ENCODE measurements around the gene ZNF175.

ZNF175 gene

DNA sequence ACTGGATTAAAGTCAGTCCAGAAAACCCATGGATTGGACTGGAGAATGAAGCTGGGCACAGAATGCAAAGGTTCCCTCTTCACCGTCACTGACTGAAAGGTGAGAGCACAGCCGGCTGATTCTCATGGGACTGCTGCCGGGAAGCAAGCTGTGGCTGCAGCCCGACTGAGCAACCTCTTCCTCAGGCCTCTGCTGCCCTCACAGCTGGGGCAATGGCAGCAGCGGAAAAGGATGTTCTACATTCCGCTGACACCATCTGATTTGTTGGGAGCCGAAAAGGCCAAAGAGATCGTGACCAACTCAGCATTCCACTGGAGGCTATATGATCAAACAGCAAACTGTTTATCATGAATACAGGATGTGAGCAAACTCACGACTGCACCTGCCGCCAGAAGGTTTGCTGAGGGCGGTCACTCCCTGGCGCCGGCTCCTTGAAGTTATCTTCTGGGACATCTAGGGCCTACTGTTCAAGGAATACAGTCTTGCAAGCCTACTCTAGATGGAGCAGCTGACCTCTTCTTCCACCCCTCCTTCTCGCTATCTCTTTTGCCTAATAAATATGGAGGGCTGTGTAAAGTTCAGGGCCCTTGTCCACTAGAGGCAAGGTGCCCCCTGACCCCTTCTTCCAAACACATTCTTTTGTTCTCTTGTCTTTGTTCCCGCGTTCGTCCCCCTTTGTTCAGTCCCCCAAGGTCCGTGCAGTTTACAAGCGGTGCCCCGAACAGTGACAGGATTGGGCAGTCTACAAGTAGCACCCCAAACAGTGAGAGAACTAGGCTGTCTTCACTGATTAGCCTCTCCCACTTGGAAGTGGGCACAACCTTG, 20.0 kb upstream of the ZNF175 start:
- DNase-seq = no peak

DNA sequence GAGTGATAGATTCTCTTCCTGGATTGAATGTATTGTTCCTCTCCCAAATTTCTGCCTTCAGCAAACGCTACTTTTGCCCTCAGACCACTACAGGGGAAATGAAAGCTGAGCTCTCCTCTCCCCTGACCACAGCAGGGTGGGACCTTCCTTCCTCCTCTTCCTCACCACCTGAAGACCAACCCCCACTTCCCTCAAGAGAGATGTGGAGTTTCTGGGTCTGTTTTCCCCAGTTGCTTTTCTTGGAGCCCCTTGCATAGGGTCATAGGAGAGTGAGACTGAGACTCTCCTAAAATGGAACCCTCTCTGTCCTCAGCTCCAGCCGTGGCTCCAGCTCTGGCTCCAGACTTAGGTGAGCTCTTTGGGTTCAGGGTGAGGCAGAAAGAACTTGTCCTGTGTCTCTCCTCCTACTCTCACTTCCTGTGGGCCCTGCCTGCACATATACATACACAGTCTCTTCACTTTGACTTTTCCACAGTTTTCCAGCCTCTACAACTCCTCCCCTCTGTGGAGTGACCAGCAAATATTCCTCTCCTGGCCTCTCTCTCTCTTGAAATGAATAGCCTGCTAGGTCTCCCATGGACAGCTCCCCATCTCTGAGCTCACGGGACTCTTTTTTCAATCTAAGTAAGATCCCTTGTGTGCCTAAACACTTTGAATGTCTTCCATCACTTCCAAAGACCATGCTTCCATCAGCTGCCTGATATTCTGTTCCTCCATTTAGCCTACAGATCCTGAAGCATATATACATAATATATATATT, 19.2 kb upstream of the ZNF175 start:
- no peak for DNase-seq

DNA sequence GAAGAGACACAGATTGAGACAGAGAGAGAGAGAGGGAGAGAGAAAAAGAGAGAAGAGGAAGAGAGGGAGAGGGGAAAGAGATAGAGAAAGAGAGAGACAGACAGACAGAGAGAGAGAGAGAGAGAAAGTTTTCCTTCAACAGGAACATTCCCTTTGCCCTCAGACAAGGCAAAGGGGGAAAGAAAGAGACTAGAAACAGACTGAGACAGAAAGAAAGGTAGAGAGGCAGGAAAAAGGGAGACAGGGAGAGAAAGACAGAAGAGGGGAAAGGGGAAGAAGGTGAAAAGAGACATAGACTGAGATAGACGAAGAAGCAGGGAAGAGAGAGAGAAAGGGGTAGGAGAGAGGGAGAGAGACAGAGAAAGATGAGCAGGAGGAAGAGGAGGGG, 18.5 kb upstream of the ZNF175 start:
- no peak for DNase-seq

DNA sequence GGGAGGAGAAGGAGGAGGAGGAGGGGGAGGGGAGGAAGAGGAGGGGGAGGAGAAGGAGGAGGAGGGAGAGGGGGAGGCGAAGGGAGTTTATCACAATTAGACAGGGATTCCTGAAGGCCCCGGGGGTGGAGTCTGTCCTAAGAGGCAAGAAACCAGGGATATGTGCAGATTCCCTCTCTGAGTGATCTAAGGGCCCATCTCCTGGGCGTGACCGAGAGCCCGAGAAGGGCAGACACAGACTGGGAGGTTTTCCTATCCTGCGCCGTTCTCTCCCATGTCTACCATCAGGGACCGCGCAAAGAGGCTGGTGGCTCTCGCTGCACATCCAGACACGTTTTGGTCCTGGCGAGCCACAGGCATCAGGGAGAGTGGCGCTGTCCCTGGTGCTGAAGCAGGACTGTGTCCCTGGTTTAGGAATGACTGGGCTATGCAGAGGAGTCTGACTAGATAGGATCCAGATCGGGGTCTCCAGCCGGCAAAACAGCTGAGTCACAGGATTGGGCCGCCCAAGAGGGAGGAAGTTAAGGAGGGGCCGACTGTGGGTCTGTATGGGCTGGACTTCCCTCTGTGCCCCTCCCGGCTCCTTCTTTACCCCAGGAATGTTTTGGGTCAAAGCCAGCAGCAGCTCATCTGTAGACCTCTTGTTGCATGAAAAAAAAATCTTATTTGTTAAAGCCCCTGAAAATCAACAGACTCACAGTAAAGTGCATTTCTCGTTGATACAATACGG, 17.9 kb upstream of the ZNF175 start:
- DNase-seq = no peak

DNA sequence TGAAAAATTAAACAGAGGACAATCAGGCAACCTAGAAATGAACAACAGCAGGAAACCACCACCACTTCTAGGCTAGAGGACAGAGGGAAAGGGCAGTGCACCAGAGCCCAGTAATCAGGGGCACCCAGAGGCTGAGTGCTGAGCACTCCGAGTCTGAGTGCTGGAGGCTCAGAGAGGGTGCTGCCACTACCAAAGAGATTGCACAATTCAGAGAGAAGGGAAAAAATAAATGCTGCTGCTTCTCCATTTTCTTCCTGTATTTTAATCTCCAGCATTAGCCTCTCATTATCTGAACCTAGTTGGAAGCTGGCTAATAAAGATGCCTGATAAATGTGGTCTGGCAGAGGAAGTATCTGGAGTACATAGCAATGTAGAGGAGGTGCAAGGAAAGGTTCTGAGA, 11.8 kb upstream of the ZNF175 start:
- DNase-seq = no peak

DNA sequence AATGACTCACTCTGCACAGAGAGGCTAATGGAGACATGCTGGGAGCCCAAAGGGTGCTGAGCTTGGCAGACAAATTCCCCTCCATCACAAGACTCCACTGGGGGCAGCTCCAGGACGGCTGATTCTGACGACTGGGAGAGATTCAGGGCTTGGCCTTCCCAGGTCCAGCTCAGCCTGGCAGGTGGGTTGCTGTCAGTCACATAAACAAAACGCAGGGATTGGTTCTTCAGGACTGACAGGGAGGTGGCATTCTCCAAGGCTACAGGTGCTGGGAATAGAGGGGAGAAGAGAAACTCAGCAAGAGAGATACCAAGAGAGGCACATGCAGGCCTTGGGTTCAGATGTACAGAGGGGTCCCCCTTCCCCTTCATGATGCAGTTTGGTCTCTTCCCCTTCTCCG, 10.7 kb upstream of the ZNF175 start:
- no peak for DNase-seq

DNA sequence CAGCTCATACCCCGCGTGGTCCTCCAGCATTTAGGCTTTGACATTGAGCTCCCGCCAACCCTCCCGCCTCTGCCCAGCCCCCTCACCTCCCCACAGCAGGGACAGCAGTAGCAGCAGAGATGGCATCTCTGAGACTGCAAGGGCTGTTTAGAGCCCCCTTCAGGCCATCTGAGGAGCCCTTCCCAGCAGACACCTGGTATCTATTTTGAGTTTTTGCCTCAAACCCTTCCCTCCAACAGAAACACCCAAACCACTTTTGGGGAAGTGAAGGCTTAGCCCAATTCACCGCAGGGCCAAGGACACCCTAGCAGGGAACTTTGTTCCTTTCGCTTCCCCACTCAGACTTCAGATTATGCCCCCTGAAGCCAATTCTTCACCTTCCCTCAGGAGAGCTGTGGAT, 6.3 kb upstream of the ZNF175 start:
- no peak for DNase-seq

DNA sequence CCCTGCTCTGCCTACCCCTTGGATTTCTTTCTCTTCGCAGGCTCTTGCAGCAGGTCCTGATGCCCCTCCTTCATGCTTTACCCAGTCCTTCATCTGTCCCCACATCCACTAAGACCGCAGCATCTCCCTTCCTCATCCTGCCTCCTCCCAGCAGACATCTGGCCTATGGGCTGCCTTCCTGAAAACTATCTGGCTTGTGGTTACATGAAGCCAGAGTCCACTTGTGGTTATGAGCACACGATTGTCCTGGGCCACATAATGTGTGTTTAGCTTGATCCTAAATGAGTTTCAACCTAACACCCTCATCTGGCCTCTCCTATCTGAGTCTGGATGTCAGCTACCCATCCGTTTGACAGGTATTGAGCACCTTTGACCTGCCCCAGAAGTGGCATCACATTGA, 5.5 kb upstream of the ZNF175 start:
- DNase-seq = no peak

DNA sequence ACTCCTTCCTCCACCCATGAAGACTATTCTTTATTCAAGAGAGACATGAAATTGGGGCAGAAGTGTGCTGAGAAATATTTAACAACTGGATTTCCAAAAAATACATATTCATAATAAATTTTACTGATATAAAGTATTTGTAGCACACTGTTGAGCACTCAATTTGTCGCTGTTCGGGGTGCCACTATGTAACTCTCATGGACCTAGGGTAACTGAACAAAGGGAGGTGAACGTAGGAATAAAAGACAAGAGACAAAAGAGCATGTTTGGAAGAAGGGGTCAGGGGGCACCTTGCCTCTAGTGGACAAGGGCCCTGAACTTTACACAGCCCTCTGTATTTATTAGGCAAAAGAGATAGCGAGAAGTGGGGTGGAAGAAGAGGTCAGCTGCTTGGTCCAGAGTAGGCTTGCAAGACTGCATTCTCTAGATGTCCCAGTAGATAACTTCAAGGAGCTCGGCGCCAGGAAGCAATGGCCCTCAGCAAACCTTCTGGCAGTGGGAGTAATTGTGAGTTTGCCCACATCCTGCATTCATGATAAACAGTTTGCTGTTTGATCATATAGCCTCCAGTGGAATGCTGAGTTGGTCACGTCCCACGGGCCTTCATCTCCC, 4.5 kb upstream of the ZNF175 start:
- no peak for DNase-seq

DNA sequence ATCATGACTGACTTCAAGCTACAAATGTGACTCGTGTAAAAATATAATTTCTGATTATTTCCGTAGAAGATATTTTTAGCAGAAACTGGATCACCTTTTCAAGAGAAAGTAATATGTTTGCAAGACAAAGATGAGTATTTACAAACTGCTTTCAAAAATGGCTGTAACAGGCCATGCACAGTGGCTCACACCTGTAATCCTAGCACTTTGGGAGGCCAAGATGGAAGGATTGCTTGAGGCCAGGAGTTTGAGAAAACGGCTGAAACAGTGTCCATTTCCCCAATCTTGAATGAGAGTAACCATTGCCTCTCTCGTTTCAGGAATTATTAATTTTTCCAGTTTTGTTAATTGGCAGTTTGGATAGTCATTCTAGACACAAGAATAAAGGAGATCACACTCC, 3.5 kb upstream of the ZNF175 start:
- DNase-seq = no peak

DNA sequence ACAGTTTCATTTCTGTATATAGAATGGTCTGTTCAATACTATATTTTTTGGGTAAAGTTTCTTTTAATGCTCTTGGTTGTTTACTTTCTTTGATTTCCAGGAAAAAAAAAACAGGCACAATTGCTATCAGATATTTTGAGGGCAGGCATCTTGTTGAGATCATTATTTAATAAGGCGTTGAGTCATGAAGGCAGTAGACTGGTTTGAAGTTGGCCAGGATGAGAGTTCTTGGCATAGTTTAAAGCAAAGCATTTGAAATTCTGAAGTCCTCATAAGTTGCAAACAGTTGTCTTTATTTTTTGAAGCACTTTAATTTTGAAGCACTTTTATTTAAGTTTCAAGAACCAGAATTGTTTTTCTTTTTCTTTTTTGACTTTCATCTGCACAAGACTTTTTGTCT, 2.6 kb upstream of the ZNF175 start:
- DNase-seq = no peak

DNA sequence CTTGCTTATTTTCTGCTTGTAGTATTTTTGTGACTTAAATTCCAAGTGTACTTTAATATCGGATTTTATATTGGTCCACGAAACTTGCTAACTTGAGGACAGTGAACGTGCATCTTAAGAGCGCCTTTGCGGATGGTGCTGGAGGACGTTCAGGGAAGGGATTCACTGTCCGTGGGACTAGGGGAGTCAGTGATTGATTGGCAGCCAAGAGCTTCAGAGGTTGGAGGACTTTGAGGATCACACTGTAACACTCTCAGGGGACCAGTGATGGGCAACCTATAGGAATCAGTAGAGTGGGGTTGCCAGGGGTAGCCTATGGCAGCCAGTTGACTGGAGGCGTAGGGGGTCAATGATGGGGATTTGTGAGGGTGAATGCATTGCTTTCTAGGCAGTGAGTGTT, 516 bp downstream of the ZNF175 start:
- DNase-seq = no peak

DNA sequence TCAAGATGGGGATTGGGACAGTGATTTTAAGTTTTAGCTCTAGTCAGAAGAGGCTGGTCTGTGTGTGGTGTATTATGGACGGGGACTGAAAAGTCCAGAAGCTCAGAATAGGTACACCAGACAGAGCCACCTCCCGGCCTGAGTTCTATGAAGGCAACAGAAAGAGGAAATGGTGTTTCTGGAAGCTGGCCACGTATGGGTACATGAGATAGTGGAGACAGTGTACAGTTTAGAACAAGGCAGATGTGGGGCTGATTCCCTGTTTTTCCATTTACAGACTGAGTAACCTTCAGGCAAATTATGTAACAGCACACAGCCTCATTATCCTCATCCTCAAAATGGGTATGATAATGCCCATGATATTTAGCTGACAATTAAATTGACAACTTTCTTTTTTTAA, 1.3 kb downstream of the ZNF175 start:
- DNase-seq = no peak

DNA sequence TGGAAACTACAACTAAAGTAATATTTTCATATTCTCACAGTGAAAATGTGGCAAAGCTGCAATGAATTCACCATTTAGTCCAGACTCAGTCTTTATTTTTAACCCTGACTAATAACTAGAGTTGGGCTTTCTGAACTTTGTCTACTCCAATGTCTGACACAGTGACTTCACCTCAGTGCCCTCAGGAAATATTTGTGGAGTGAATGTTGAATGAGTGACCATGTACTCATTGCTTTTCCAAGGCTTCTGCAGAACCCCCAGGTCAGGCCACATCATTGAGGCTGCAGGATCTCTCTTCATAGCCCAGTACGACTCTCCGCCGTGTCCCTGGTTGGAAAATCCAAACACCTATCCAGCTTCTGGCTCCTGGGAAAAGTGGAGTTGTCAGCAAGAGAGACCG, 1.8 kb downstream of the ZNF175 start:
- DNase-seq = no peak

DNA sequence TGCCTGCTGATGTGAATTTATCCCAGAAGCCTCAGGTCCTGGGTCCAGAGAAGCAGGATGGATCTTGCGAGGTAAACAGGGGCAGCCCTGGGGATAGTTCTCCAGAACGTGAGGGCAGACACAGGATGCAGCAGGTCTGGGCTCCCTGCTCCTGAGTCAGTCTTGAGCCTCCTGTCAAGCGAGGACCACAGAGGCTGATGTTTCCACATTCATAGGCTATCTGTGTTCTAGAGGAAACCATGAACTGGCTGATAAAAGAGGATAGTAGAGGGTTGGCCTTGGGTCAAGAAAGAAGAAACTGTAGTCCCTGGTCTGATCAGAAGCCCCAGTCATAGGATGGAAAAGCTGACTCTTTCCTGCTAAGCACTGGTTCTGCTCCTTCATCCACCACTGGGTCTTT, 2.2 kb downstream of the ZNF175 start:
- DNase-seq = no peak

DNA sequence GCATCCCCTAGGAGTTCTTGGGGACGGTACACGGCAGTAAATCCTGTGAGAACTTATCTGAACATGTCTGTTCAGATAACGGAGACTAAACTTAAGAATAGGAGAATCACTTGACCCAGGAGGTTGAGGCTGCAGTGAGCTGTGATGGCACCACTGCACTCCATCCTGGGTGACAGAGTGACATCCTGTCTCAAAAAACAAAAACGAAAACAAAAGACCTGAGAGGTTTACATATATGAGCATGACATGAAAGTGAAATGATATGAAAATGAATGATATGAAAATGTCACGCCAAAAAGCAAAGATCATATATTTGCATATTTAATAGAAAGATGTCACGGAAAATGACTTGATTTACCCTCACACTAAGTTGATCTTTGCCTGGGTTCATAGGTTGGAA, 5.8 kb downstream of the ZNF175 start:
- no peak for DNase-seq

DNA sequence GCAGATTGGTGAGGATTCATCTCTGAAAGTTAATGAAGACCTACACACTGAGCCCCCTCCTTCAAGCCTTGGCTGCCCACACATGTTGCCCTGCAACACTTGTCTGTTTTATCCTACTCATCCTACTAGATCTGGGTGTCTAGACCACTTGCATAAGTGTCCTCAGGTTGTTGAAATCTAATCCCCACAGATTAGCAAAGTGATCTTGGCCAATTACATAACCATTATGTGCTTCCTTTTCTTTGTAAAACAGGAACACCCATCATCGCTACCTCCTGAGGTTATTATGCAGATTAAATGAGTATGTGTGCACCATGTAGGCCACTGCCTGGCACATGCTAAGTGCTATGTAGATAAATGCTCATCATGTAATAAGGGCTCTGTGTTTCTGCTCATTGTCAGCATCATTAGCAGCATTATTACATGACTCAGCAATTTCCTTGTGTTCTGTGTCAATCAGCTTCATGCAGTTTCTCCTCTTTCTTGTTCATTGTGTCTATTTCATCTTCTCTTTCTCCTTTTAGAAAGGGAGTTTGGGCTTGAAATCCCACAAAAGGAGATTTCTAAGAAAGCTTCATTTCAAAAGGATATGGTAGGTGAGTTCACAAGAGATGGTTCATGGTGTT, 15.1 kb downstream of the ZNF175 start:
- no peak for DNase-seq

DNA sequence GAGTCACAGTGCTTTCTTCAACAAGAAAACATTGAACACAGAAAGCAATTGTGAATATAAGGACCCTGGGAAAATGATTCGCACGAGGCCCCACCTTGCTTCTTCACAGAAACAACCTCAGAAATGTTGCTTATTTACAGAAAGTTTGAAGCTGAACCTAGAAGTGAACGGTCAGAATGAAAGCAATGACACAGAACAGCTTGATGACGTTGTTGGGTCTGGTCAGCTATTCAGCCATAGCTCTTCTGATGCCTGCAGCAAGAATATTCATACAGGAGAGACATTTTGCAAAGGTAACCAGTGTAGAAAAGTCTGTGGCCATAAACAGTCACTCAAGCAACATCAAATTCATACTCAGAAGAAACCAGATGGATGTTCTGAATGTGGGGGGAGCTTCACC, 15.7 kb downstream of the ZNF175 start:
- DNase-seq = no peak

DNA sequence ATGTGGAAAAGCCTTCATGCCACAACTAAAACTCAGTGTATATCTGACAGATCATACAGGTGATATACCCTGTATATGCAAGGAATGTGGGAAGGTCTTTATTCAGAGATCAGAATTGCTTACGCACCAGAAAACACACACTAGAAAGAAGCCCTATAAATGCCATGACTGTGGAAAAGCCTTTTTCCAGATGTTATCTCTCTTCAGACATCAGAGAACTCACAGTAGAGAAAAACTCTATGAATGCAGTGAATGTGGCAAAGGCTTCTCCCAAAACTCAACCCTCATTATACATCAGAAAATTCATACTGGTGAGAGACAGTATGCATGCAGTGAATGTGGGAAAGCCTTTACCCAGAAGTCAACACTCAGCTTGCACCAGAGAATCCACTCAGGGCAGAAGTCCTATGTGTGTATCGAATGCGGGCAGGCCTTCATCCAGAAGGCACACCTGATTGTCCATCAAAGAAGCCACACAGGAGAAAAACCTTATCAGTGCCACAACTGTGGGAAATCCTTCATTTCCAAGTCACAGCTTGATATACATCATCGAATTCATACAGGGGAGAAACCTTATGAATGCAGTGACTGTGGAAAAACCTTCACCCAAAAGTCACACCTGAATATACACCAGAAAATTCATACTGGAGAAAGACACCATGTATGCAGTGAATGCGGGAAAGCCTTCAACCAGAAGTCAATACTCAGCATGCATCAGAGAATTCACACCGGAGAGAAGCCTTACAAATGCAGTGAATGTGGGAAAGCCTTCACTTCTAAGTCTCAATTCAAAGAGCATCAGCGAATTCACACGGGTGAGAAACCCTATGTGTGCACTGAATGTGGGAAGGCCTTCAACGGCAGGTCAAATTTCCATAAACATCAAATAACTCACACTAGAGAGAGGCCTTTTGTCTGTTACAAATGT, 16.4 kb downstream of the ZNF175 start:
- no peak for DNase-seq

DNA sequence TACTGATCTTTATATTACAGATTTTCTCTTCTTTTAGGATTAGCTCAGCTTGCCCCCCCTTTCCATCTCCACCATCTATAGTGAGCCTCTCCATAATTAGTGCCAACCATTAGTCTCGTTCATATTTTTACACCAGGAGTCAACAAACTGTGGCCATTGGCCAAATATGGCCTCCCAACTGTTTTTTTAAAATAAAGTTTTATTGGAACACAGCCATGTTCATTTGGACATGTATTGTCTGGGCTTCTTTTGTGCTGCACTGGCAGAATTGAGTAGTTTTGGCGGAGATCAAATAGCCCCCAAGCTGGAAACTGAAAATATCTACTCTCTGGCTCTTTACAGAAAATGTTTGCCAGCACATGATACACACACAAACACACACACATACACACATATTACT, 18.4 kb downstream of the ZNF175 start:
- DNase-seq = no peak

DNA sequence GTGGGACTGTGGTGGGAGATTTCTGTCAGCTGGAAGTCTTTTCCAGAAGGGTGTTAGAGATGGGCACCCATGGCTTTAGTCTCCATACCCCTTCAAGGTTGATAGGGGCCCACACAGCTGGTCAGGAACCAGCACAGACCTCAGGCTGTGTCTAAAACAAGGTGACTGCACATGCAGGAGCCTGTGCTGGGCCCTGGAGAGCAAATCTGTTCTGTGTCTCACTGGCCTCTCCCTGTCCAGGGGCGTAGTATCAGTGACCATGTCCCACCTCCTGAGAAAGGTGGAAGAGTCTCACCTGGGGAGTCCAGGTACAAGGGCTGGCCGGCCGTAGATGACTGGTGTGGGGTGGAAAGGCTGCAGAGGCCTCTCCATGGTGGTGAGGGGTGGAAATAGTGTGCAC, 19.4 kb downstream of the ZNF175 start:
- DNase-seq = no peak

DNA sequence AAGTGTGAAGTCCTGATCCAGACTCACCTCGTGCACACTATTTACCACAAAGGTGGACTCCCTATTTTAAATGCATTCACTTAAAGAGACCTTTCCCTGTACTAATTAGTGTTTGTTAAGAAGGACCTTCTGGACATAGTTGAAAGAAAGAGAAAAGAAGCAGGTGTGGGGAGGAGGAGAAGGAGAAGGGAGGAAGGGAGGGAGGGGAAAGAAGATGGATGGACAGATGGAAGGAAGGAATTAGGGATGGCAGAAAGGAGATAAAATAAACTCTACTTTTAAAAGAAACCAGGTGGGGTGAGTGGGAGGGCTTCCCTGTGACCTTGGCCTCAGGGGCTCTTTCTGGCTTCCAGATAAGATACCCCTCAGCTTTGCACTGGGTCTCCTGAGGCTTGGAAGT, 21.4 kb downstream of the ZNF175 start:
- no peak for DNase-seq

All from activated CD8-positive, alpha-beta memory T cell treated with anti-CD3 and anti-CD28 coated beads, Interleukin-2, amount 50 U/mL, for 4 hours (primary cell).